Measurements from ENCODE around the gene ATG16L2.

The ATG16L2 gene

DNA sequence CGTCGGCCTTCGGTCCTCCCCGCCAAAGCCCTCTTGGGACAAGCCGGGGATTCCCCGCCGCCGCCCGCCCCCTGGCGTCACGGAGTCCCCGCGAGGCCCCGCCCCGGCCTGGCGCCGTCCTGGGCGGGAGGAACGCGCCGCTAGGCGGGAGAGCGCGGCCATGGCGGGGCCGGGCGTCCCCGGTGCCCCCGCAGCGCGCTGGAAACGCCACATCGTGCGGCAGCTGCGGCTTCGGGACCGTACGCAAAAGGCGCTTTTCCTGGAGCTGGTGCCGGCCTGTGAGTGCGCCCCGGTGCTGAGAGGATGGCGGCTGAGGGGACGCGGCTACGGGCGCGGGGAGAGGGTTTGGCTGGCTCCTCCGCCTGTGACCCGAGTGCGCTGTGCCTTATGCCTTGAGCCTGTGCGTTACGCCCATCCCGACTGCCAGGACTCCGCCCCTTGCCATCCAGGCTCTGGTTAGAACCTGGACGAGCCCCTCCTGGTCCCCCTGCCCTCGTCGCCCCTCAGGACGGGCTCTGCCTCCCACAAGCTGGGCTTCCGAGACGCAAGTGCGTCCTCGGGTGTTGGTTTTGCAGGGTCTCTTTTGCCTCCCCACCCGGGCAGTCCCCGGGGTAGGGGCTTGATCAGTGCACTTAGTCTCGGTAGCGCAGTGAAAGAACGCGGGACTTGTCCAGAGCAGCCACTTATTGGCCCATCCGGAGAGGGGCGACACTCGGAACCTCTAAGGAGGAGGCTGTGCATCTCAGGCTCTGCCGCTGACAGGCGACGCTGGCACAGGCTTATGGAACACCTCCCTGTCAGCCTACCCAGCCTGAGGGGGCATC lies at the start of gene ATG16L2:
Gene ATG16L2, plus strand, starts transcription at position 126 of the 824 bp plus-strand sequence. Its CDS starts 35 bp downstream, at position 161.
- peak; percentile 52 for DNase-seq

GRCh38 chr11:72764503-72764902 lies 49.7 kb upstream of the ATG16L2 start:
- DNase-seq = no peak

GRCh38 chr11:72766152-72766902 lies 47.9 kb upstream of the ATG16L2 start:
- DNase-seq = no peak

DNA sequence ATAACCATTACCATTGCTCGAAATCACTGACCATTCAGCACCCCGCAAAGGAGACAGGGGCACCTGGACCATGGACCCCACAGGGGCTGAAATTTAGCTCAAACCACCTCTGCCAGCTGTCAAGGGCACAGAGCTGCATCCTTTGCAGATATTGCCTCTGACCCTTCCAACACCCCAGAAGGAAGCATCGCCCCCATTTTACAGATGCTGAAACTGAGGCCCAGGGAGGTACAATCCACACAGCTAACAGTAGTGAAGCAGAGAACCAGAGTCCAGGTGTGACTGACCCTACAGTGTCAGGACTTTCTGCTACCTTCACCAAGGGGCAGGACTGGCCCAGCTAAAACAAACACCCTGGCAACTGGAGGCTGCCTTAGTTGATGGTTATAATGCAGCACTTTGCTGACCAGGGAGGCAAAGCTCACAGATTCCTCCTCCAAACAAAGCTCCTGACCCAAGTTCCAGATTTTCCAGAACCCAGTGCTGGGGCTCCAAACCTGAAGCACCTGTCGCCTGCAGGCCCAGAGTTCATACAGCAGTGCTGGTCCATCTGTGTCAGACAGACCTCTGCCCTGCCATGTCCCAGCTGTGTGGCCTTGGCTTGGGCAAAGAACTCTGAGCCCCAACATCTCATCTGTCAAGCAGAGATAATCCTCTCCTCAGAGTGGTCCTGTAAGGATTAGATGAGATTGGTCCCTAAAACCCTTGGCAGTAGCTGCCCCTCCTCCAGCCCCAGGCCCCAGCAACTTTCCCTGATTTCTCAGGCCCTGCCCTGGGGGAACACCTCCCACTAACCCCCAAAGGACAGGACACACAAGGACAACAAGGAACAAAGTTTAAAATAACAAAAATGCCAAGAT lies 46.8 kb upstream of the ATG16L2 start:
- DNase-seq = no peak

DNA sequence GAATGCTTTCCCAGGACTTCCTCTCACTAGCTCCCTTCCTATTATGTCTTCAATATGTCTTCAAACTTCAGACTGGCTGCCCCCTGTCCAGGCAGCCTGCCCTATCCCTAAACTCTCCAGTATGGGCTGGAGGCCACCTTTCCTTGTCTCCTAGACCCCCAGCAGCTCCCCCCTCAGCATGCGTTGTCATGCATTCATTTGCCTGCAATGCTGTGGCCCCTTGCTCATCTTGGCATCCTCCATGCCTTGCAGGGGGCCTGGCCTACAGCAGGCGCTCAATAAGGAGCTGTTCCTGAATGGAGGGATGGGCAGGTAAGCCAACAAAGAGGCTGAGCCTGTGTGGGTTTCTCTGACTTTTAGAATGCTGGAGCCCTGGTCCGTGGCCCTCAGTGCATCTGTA lies 45.6 kb upstream of the ATG16L2 start:
- DNase-seq = no peak

GRCh38 chr11:72769680-72770079 lies 44.5 kb upstream of the ATG16L2 start:
- DNase-seq = no peak

DNA sequence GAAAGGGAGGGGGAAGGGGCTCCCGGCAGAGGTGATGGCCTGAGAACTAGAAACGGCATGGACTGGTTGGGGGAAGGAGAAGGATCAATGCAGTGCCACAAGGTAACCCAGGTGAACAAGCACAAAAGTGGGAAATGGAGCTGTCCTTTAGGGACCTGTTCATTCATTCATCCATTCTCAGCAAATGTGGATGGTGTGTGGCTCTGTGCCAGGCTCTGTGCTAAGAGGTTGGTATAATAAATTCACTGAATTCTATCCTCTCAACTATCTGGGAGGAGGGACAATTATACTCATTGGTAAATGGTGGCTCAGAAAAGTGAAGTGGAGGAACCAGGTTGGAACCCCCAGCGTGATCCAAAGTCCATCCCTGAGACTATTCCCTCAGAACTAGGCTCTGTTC lies 43.4 kb upstream of the ATG16L2 start:
- no peak for DNase-seq

- DNase-seq = no peak
These were observed 42.7 kb upstream of the ATG16L2 start for GRCh38 chr11:72771507-72771906.

- no peak for DNase-seq
These were observed 42.2 kb upstream of the ATG16L2 start for GRCh38 chr11:72772059-72772458.

- DNase-seq = peak; percentile 44
These were observed 40.9 kb upstream of the ATG16L2 start for GRCh38 chr11:72773291-72773690.

- no peak for DNase-seq
These were observed 40.5 kb upstream of the ATG16L2 start for GRCh38 chr11:72773696-72774095.

- no peak for DNase-seq
These were observed 39.7 kb upstream of the ATG16L2 start for GRCh38 chr11:72774499-72774898.

DNA sequence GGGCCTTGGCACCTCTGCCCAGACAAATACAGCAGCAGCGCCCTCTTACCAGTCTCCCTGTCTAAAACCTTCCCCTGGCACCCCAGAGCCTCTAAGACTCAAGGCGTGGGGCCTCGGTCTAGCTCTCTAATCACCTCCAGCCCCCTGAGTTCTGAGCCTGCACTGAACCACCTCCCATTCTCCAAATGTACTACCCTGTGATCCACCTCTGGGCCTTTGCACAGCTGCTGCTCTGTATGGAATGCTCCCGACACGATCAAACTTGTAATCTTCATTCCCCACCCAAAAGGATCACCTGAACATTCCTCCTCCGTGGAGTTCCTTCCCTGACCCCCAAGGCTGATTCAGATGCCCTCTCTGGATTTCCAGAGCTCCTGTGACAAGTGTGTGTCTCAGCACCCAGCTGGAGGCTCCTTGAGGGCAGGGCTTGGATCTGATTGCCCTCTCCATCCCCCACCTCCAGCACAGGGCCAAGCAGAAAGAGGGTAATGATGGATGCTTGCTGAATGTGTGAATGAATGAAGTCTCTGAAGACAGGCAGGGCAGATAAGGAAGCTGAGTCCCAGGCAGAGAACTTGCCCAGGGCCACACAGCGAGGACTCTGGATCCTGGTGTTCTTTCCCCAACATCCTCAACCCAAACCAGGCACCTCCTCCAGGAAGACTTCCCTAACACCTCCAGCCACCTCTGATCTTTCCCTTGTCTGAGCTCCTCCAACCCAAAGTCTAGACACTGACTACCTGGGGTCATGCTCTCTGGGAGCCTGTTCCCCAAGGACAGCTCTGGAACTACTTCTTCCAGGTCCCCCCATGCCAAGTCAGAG lies 38.7 kb upstream of the ATG16L2 start:
- DNase-seq = no peak

GRCh38 chr11:72776117-72776843 lies 37.9 kb upstream of the ATG16L2 start:
- DNase-seq = no peak

DNA sequence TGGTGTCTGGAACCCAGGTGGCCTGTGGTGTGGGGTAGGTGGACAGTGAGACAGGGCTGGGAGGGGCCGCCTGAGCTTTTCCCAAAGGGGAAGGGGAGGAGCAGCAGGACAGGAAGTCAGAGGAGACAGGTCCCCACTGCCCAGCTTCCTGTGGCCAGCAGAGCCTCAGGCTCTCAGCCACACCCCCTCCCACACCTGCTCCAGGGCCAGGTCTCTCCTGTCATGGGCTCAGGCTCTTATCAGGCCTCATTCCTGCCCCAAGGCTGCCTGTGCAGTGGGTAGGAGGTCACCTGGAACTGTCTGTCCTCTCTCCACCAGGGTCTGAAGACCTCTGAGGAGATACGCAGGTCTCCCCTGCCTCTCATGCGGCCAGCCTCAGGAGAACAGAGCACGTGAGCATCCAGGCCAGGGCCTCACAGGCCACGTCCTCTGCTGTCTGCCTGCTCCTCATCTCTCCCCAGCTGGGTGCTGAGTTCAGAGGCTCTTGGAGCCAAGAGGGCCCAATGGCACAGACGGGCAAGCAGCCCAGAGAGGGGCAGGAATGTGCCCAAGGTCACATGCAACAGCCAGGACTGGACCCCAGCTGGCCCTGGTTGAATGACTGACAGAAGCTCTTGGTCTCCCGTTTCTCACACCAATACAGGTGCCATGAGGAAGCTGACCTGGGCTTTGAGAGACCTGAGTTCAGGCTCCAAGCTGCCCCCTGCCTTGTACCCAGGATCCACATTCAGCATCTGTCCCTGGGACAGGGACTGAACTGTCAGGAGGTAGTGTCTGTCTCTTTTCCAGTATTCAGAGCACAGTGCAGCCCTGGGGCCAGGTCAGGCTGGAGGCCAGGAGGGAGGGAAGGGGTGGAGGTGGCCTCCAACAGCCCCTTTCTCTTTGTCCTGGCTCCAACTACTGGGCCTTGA lies 37.1 kb upstream of the ATG16L2 start:
- DNase-seq = no peak

GRCh38 chr11:72777755-72778278 lies 36.4 kb upstream of the ATG16L2 start:
- no peak for DNase-seq

DNA sequence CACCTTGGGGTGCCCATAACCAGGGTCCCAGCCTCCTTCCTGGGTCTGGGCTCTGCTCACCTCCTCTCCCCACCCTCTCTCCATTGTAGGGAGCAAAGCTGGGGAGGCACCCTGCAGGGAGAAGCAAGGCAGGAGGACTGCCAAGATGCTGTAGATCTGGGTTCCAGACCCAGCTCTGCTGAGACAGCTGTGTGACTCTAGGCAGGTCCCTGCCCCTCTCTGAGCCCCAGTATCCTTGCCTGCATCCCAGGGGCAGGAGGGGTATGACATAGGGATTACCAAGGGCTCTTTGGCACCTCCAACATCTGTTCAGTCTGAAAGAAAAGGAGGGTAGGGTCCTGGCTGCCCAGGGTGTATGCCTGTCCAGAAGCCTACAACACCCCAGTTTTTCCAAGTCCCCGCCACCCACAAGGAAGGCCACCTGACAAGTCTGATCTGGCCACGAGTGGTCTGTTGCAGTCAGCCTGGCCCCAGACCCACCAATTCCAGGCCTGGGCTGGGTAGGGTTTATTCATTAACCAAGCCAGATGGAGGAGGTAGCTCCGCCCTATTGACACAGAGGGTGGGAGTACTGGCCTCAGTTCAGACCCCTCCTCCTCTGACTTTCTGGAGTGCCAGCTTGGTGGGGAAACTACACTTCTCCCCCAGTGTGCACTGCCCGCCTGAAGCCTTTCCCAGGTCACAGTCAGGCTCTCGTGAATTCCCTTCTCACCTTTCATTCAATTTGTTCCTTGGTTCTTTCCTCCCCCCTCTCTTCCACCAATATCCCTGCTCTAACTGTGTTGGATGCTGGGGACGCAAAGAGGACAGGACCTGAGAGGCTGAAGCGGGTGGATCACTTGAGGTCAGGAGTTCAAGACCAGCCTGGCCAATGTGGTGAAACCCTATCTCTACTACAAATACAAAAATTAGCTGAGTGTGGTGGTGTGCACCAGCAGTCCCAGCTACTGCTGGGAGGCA lies 35.4 kb upstream of the ATG16L2 start:
- DNase-seq = peak; percentile 34

DNA sequence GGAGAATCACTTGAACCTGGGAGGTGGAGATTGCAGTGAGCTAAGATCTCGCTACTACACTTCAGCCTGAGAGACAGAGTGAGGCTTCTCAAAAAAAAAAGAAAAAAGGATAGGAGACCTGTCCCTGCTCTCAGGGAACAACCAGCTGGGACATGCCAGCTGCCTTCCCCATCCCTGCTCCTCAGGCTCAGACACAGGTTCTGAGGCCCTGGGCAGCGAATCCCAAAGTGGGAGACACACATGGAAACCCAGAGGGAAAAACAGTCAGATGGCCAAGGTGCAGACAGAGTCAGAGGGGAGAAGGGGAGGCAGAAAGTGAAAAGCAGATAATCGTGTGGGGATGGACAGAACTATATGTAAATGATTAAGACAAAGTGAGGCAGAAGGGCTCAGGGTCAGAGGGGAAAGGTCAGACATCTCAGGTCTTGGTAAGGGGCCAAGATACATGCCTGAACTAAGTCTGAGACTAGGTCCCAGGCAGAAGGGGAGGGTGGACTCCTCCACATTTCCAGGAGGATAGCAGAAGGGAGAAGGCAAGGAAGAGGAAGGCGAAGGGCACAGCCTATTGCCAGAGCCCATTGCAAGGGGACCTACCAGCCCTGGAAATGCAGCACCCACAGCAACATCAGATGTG lies 34.6 kb upstream of the ATG16L2 start:
- DNase-seq = no peak

Measured in NCI-H1694 (cell line).